Measurements from ENCODE around the gene GSS.

DNA sequence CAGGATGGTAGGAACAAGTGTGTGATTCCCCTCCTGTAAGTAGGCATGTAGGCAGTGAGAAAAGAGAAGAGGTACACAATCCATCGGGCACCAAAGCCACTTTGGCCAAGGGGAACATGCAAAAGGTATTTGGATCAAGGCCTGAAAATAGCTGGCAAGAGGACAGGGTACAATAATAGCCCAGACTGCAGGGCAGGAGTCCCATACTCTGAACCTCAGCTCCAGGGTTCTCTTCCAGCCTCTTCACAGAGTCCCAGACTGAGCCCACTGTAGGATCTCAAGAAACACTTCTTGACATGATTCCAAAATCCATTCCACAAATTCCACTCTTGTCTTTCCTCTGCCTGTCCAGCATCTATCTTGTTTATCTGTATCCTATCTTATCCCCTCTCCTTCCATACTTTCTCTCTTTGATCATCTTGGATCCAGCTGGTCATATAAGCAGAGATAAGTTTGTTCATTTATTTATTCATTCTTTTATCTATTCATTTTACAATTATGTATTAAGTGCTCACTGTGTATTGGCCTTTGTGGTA lies 59.5 kb downstream of the GSS start:
- no peak for TF ChIP-seq EZH2 (IDR thresholded peaks at IDR 0.05; ENCODE audit: low read depth)
- TF ChIP-seq, protein P1, sequence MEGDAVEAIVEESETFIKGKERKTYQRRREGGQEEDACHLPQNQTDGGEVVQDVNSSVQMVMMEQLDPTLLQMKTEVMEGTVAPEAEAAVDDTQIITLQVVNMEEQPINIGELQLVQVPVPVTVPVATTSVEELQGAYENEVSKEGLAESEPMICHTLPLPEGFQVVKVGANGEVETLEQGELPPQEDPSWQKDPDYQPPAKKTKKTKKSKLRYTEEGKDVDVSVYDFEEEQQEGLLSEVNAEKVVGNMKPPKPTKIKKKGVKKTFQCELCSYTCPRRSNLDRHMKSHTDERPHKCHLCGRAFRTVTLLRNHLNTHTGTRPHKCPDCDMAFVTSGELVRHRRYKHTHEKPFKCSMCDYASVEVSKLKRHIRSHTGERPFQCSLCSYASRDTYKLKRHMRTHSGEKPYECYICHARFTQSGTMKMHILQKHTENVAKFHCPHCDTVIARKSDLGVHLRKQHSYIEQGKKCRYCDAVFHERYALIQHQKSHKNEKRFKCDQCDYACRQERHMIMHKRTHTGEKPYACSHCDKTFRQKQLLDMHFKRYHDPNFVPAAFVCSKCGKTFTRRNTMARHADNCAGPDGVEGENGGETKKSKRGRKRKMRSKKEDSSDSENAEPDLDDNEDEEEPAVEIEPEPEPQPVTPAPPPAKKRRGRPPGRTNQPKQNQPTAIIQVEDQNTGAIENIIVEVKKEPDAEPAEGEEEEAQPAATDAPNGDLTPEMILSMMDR (conservative IDR thresholded peaks at IDR 0.05) = no peak
